Effector memory CD4-positive, alpha-beta T cell (primary cell): Measurements from ENCODE around the gene MRPL14.

Source experiments
- DNase-seq, 3 donors: peaks; one replicate each; pipeline ENCODE4 v3.0.0-alpha.2; 2020
- H3K27ac ChIP-seq: 2 replicates; pipeline ENCODE4 v1.7.0; 2013; ENCODE audit warnings: mild to moderate bottlenecking, low read length, moderate library complexity; ENCODE audit not compliant: insufficient read depth, poor library complexity, severe bottlenecking
- H3K27me3 ChIP-seq: replicated peaks from 2 replicates; pipeline ENCODE4 v1.7.0; 2013; ENCODE audit warnings: mild to moderate bottlenecking, low read length; ENCODE audit not compliant: insufficient read depth, control insufficient read depth, poor library complexity, severe bottlenecking
- H3K36me3 ChIP-seq: 2 replicates; pipeline ENCODE4 v1.7.0; 2013; ENCODE audit warnings: mild to moderate bottlenecking, low read length, moderate library complexity; ENCODE audit not compliant: control insufficient read depth, insufficient read depth
- H3K4me1 ChIP-seq: 2 replicates; pipeline ENCODE4 v1.7.0; 2013; ENCODE audit warnings: low read length, mild to moderate bottlenecking; ENCODE audit not compliant: control insufficient read depth, insufficient read depth, poor library complexity, severe bottlenecking
- H3K4me3 ChIP-seq: 2 replicates; pipeline ENCODE4 v1.7.0; 2013; ENCODE audit warnings: low read length, low read depth, mild to moderate bottlenecking; ENCODE audit not compliant: insufficient read depth, poor library complexity, severe bottlenecking
- H3K9me3 ChIP-seq: 2 replicates; pipeline ENCODE4 v1.7.0; 2013; ENCODE audit warnings: mild to moderate bottlenecking, low read length, moderate library complexity; ENCODE audit not compliant: control insufficient read depth

The MRPL14 gene

DNA sequence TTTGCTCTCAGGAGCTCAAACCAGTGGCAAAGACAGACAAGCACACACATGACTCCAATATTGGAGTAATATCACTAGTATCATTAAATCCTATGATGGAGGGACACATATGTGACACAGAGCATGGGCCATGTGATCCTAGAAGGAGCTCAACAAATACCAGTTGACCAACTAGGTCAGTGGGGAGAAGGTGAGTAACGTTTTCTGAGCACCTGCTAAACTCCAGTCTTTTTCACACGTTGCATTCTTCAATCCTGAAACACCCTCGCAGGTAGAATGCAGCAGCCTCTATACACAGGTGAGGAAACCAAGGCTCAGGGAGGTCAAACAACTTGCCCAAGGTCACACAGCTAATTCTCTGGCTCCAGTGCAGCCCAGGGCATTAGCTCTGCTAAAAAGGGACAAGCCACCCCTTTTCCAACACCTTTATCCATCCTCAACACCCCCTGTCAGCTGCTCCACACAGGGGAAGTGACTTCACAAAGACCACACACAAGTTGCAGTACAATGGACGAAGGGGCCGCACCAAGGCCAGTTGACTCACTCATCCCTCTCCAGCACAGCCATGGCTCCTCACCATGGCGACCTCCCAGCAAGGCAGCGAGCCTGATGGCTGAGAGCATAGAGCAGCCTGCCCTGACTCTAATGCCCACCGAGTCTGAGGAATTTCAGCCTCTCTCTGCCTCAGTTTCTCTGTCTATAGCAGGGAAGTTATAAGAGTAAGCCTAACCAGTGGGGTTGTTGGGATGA is 35.8 kb upstream of the MRPL14 start:
- H3K36me3 ChIP-seq = no peaks in the 10 kb centered on the region
- no peak overlapping the region for H3K4me3 ChIP-seq
- no peak overlapping the region for H3K27ac ChIP-seq
- no peaks in the 10 kb centered on the region for H3K4me1 ChIP-seq
- H3K27me3 ChIP-seq = no peaks in the 10 kb centered on the region
- DNase-seq = no peak
- no peaks in the 10 kb centered on the region for H3K9me3 ChIP-seq

DNA sequence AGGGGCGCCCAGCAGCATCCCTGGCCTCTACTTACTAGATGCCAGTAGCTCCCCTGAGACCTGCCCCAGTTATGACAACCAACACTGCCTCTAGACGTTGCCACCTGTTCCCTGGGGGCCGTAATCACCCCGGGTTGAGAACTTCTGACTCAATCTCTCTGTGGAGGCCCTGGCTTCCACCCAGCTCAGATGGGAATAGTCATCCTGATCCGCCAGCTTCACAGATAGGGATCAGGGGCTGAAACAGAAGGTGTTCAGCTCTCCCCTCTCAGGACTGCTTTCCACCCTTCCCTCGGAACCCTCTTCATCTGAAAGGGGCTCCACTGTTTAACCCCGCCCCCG is 34.7 kb upstream of the MRPL14 start:
- DNase-seq = no peak
- Histone ChIP-seq H3K4me1 (no peaks in the 10 kb centered on the region), H3K36me3 (no peaks in the 10 kb centered on the region), H3K27ac (no peak overlapping the region), H3K27me3 (no peaks in the 10 kb centered on the region), H3K9me3 (no peaks in the 10 kb centered on the region), H3K4me3 (no peak overlapping the region)

DNA sequence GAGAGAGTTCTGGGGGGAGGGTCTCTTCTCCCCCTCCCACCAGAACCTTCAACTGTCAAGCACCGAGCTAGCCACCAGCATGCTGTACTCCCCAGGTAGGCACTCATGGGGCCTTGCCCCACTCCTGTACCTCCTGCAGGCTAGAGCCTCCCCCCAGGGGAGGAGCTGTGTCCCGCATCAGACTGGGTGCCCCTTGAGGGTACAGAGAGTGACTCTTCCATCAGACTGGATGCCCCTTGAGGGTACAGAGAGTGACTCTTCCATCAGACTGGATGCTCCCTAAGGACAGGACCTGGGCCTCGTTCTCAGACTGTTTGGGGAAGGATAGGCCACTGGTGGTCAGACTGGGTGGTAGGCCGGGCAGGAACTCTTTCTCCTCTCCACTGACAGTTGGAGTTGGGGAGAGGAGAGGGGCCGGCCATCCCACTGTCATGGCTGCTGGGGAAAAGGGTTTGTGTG is 31.5 kb upstream of the MRPL14 start, which contains the start of gene CAPN11:
Gene CAPN11, plus strand, starts transcription at position 51 of the 459 bp plus-strand sequence. Its CDS starts 29 bp downstream, at position 80.
- H3K36me3 ChIP-seq = no peaks in the 10 kb centered on the region
- no peaks in the 10 kb centered on the region for H3K4me1 ChIP-seq
- no peaks in the 10 kb centered on the region for H3K27me3 ChIP-seq
- H3K4me3 ChIP-seq = no peak within 1 kb of the TSS
- H3K27ac ChIP-seq = no peak within 1 kb of the TSS
- DNase-seq = no peak
- H3K9me3 ChIP-seq = no peaks in the 10 kb centered on the region

DNA sequence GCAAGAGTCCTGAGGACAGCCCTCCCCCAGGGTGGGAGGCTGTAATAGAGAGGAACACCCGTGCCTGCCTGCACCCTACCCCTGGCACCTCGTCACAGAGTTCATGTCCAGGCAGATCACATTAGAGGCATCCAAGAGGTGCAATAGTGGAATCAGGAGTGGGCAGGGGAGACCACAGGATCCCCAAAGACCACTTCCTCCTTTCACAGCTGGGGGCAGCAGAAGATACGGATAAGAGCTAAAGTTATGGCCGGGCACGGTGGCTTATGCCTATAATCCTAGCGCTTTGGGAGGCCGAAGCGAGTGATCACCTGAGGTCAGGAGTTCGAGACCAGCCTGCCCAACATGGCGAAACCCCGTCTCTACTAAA is 29.9 kb upstream of the MRPL14 start:
- no peak overlapping the region for H3K27ac ChIP-seq
- no peaks in the 10 kb centered on the region for H3K27me3 ChIP-seq
- no peak overlapping the region for H3K4me3 ChIP-seq
- no peaks in the 10 kb centered on the region for H3K9me3 ChIP-seq
- no peak for DNase-seq
- no peaks in the 10 kb centered on the region for H3K4me1 ChIP-seq
- no peaks in the 10 kb centered on the region for H3K36me3 ChIP-seq

DNA sequence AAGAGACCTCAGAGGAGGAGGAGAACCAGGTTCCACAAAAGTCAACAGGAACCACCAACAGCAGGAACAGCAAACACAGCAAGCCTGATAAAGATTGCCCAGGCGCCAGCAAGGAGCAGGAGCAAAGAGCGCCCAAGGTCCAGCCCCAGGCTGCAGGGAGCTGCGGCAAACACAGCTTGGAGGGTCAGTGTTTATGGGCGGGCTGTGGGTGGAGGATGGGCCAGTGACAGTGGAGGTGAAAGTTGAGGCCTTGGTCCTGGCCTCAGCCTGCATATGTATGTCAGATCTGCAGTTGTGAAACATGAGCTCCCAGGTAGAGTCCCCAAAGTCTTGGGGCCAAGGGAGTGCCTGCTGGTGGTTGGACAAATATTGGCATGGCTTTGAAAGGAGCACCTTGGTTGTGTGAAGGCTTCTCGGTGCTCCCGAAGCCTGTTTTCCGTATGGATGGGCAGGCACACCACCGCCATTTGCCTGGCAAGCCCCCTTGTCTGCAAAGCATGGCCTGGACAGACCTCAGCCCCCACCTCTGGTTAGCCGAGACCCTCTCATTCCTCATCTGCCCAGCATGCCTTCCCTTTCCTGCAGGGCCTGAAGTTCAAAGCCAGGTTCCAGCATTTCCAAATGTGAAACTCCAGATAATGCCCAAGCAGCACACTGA is 29.4 kb upstream of the MRPL14 start:
- no peak overlapping the region for H3K4me3 ChIP-seq
- H3K27me3 ChIP-seq = no peaks in the 10 kb centered on the region
- DNase-seq = no peak
- H3K9me3 ChIP-seq = no peaks in the 10 kb centered on the region
- H3K27ac ChIP-seq = no peak overlapping the region
- no peaks in the 10 kb centered on the region for H3K4me1 ChIP-seq
- no peaks in the 10 kb centered on the region for H3K36me3 ChIP-seq

DNA sequence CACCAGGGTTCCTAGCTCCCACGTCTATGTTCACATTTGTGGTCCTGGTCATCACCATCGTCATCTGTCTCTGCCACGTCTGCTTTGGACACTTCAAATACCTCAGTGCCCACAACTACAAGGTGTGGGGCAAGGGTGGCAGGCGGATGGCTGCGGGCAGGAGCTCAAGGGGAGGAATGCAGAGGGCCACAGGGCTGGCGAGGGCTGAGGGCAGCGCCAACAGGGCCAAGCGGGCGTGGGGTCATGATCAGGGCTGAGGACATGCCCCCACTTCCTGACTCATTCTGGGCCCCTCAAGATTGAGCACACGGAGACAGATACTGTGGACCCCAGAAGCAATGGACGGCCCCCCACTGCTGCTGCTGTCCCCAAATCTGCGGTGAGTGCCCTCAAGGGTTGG is 26.8 kb upstream of the MRPL14 start:
- H3K27ac ChIP-seq = no peak overlapping the region
- DNase-seq = no peak
- H3K4me3 ChIP-seq = no peak overlapping the region
- H3K27me3 ChIP-seq = no peaks in the 10 kb centered on the region
- no peaks in the 10 kb centered on the region for H3K9me3 ChIP-seq
- H3K36me3 ChIP-seq = peaks cover under 1% of the 10 kb centered on the region
- no peaks in the 10 kb centered on the region for H3K4me1 ChIP-seq

DNA sequence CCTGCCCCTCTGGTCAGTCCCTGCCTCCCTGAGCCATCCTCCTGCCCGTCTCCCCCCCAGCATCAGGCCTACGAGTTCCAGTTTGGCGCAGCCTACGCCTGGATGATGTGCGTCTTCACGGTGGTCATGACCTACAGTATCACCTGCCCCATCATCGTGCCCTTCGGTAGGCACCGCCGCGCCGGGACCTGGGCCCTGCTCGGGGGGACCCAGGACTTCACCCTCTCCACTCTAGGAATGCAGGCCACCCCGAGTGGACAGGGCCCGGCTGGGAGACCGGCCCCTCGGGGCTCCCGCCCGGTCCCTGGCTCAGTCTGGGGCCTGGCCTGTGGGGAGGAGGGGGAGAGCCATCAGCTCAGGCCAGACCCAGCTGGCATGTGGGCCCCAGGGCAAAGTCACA is 25.3 kb upstream of the MRPL14 start:
- no peaks in the 10 kb centered on the region for H3K27me3 ChIP-seq
- peaks cover 8% of the 10 kb centered on the region for H3K36me3 ChIP-seq
- no peak for DNase-seq
- no peak overlapping the region for H3K4me3 ChIP-seq
- no peaks in the 10 kb centered on the region for H3K4me1 ChIP-seq
- no peaks in the 10 kb centered on the region for H3K9me3 ChIP-seq
- H3K27ac ChIP-seq = no peak overlapping the region

DNA sequence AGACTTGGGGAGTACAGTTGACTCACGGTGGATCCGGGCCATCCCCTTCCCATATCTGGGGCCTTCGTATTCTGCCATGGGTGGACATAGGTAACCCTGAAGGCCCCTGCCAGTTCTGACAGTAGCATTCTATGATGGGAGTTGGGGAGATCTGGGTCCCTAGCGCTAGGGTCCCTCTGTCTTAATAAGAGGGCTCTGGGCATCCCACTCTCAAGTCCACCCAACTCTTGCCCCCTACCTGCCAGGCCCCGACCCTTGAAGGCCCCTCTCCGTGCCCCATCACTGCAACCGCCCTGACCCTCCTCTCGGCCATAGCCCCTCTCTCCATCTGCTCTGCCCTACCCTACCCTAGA is 24.8 kb upstream of the MRPL14 start:
- Histone ChIP-seq H3K4me1 (no peaks in the 10 kb centered on the region), H3K27ac (no peak overlapping the region), H3K4me3 (no peak overlapping the region), H3K27me3 (no peaks in the 10 kb centered on the region), H3K36me3 (peaks cover 8% of the 10 kb centered on the region), H3K9me3 (no peaks in the 10 kb centered on the region)
- no peak for DNase-seq

DNA sequence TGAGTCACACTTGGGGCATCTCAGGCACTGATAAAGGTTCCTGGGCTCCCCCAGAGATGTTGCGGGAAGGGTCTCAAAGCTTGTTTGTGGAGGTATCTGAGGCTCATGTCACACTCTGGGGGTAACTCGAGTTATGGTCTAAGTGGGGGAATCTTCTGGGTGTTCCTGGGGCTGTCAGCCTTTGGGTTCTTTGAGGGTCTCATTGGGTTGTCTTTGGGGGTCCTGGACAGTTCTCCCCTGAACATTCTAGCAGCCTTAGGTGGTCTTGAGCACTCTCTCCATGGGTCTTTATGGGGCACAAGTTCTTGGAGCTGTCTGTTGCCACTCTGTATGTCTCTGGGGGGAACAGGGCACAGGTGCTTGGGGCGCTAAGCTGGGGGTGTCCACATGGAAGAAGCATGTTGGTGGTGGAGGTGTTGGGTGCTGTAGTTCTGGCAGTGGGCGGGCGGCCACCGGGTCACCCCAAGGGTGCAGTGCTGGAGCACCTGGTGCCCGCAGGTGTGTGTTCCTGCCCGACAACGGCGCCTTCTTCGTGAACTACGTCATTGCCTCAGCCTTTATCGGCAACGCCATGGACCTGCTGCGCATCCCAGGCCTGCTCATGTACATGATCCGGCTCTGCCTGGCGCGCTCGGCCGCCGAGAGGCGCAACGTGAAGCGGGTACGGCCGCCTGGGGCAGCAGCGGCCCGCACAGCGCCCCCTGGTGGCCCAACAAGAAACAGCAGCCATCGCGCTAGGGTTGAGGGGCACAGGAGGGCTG is 24.3 kb upstream of the MRPL14 start:
- Histone ChIP-seq H3K36me3 (peaks cover 8% of the 10 kb centered on the region), H3K4me1 (no peaks in the 10 kb centered on the region), H3K27me3 (no peaks in the 10 kb centered on the region), H3K4me3 (no peak overlapping the region), H3K27ac (no peak overlapping the region), H3K9me3 (no peaks in the 10 kb centered on the region)
- DNase-seq = peak; percentile 58 to 67 (median 63)

DNA sequence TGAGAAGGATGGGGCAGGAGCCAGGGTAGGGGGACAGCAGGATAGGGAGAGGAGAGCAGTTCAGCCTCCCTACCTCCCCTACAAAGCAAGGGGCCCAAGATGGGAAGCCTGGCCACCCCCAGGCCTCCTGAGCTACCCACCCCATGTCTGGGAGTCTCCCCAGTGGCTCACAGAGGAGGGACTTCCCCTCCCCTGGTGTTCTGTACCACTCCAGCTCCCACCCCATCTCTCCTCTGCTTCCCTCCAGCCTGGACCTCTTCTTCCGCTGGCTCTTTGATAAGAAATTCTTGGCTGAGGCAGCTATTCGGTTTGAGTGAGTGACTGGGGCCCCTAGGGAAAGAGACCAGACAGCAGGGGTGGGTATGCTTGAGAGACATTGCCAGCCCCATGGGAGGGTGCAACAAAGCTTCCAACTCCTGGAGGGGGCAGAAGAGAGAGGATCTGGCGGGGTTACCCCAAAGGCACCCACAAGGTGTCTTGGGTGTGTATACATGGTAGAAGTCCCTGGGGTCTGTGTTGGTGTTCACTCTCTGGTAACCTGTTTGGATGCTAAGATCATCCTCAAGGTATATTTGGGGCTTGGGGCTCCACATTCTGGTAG is 23.2 kb upstream of the MRPL14 start:
- H3K4me1 ChIP-seq = no peaks in the 10 kb centered on the region
- no peaks in the 10 kb centered on the region for H3K27me3 ChIP-seq
- H3K36me3 ChIP-seq = peaks cover 14% of the 10 kb centered on the region
- H3K9me3 ChIP-seq = no peaks in the 10 kb centered on the region
- H3K4me3 ChIP-seq = no peak overlapping the region
- H3K27ac ChIP-seq = no peak overlapping the region
- DNase-seq = no peak
